ENCODE results near the gene DVL2.

Gene DVL2

DNA sequence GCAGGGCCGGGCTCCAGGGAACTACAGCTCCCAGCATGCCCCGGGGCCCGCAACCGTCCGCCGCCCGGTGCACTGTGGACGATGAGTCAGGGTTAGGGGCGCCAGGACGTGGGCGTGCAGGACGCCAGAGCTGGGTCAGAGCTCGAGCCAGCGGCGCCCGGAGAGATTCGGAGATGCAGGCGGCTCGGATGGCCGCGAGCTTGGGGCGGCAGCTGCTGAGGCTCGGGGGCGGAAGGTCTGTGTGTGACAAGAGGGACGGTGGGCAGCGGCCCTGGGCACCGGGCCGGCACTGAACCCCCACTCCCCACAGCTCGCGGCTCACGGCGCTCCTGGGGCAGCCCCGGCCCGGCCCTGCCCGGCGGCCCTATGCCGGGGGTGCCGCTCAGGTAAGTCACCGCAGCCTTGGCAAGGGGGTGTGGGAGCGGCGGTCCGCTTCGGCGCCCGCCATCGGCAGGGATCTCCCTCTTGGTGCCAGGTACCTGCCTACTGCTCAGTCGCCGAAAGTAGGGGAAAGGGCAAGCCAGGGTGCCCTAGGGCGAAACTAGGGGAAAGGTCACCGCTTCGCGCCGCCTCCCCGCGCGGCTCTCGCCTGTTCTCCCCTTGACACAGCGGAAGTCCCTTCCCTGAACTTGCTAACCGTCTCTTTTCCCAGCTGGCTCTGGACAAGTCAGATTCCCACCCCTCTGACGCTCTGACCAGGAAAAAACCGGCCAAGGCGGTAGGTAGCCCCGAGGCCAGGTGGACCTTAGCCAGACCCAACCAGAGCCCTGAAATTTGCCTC, 14.3 kb downstream of the DVL2 start, which contains the start of the genes ACADVL and DLG4:
ACADVL (plus strand) TSS at position 127 of the 781 bp plus-strand sequence; CDS start at position 174, 47 bp downstream.
DLG4 (minus strand) TSS at position 25 of the 781 bp plus-strand sequence.
- in situ Hi-C loops (cut with MboI; ENCODE audit: low sequenced_read_pairs): no loop called here

DNA sequence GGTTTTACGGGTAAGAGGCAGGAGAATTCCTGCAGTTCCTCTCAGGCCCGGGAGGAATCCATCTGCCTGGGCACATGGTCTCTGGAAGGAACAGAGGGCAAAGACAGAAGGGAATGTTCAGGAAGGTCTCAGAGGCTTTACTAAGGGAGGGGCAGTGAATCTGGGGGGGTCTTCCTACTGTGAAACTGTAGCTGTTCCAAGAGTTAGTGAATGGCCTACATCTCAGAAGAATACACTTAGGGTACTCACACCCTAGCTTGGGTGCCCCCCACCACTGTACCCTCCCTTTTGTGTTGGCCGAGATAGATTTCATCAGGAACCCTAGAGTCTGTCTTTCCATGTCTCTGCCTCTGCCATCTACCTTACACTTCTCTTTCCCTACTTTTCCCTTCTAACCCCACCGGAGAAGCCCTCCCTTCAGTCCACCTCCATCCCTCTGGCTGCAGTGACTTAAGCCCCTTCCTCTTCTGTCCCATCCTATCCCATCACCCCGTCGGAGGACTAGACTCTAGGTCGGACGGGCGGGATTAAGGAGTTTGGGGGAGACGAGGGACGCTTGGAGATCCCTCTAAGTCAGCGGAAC, 15.0 kb downstream of the DVL2 start:
- in situ Hi-C loops (cut with MboI; ENCODE audit: low sequenced_read_pairs): no loop called here

DNA sequence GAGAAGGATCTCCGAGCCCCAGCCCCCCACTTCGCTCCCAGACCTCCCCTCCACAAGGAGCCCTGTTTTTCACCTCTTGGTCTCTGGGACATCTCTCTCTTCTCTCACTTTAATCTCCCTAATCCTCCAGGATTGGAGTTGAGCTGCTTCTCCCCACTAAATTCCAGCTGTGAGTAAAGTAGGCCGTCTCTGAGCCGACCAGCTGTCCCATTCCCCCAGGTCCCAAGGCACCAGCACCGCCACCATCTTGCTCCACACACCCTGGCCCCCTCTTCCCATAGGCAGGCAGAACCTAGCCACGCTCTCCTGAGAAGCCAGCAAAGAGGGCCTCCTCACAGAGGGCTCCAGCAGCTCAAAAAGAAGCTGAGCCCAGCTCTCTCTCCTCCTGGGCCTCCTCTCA, 15.6 kb downstream of the DVL2 start:
- in situ Hi-C loops (cut with MboI; ENCODE audit: low sequenced_read_pairs): no loop called here

DNA sequence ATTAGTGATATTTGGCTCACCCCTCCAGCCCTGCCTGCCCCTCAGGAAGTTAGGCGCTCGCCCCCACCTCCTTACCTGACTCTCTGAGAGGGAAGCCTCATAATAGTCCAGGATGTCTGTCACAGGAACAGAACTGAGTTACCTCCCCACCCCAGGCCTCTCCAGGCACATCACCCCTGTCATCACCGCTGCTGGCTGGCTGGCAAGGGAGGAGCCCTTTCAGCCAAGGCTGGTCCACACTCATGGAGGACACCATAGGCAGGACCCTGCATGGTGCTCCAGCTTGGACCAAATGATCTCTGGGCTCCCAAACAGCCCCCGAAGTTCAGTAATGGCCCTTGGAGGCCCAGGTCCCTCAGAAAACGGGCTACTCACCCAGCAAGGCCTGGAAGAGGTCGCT, 16.2 kb downstream of the DVL2 start:
- in situ Hi-C loops (cut with MboI; ENCODE audit: low sequenced_read_pairs): no loop called here

DNA sequence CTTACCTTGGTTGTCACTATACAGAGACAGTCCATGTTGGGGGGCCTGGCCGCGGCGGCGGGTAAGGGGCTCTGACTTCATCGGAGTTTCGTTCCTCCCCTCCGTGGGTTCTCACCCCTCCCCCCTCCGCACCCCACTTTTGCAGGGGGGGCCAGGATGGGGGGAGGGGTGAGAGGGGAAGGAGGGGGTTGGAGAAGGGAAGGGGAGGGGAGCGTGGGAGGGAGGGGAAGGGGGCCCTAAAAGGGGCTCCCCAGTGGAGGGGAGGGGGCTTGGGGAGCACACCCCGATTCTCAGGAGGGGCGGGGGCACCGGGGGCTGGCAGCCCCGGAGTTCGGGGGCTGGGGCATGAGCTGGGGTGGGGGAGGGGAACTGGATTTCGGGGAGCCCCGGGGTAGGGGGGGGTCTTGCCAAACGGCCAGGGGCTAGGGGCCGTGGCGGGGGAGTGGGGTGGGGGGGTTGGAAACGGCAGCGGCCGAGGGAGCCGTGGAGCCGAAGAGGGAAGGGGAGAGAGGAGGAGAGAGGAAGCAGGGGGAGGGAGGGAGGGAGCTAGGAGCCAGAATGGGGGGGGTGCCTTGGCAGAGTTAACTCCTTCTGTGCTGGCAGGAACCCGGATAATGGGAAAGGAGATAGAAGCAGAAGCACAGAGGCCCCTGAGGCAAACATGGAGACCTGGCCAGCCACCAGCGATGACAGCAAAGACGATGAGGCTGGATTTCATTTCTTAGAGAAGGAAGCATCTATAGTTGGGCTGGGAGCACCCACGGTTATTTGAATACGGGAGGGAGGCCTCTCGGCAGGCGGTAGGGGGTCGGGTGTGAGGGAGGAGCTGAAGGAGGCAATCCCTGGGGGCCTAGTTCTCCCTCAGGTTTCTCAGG, 17.0 kb downstream of the DVL2 start:
- in situ Hi-C loops (cut with MboI; ENCODE audit: low sequenced_read_pairs): no loop called here

DNA sequence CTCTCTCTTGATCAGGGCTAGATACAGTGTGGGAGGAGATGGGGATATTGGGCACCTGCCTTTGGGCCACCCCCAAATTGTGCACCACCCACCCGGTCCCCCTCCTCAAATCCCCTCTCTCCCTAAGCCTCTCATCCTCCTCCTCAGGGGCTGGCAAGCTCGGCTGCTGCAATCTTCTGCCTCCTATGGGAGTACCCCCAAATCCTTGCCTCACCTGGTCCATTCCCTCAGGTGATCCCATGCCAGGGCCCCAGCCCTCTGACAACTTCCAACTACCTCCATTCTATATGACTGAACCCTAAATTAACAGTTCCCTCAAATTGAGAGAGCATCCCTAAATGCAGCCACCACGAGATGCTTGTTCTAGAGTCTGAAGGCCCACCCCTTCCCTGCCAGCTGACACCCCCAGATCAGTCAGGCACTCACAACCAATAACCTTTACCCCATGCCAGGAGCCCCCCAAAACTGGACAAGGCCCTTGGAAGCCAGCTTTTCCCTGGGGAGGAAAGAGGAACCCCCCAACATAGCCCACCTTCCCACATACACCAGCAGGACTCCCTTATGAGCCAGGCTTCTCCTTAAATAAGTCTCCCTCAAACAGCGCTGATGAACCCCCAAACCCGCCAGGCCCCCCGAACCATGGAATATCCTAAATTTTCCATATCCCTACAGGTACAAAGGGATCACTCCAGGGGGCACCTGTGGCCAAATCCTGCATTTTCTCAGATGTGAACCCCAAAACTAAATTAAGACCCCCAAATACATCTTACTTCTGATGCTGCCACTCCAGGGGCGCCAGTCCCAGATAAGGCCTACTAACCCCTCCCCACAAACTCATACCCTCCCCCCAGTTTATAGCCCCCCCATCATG, 17.8 kb downstream of the DVL2 start:
- in situ Hi-C loops (cut with MboI; ENCODE audit: low sequenced_read_pairs): no loop called here

DNA sequence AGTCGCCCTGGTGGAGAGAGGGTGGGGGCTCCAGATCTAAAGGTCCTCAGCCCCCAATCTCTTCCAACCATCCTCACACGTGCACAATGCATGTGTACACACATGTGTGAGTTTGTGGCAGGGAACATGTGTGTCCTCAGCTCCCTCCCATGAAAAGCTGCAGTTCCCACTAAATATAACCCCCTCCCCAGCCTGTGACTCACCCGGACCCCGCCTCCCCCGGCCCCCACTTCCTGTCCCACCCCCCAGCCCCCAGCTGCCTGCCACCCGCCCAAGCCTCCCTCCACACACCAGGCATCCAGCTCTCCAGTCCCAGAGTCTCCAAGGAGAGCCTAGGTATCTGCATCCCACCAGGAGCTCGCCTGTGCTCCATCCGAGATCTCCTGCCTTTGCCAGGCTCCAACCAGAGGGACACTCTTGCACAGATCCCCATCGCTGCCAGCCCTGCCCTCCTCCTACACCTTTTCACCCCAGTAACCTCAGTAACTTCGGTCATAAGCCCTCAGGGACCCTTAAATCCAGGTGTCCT, 18.6 kb downstream of the DVL2 start:
- in situ Hi-C loops (cut with MboI; ENCODE audit: low sequenced_read_pairs): no loop called here

DNA sequence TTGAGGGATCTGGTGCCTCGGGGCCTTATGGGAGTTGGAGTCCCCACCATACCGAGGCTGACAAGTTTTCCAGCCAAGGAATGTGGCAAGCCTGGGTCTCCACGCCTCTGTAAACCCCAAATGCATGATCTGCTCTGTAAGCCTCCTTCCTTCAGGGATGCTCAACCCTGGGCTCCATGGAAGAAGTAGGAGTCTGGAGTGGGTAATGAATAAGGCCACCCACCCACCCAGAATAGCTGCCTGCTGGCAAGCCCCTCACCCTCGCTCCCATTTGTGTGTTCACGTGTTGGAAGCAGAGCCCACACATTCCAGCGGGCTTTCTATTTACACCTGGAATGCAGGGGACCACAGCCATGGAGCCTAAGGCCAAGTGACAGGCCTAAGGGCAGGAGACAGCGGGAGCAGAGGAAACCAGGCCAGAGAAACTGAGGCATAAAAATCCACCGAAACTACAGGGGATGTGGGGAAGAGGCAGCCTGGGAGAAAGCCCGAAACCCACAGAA, 19.1 kb downstream of the DVL2 start:
- in situ Hi-C loops (cut with MboI; ENCODE audit: low sequenced_read_pairs): no loop called here

DNA sequence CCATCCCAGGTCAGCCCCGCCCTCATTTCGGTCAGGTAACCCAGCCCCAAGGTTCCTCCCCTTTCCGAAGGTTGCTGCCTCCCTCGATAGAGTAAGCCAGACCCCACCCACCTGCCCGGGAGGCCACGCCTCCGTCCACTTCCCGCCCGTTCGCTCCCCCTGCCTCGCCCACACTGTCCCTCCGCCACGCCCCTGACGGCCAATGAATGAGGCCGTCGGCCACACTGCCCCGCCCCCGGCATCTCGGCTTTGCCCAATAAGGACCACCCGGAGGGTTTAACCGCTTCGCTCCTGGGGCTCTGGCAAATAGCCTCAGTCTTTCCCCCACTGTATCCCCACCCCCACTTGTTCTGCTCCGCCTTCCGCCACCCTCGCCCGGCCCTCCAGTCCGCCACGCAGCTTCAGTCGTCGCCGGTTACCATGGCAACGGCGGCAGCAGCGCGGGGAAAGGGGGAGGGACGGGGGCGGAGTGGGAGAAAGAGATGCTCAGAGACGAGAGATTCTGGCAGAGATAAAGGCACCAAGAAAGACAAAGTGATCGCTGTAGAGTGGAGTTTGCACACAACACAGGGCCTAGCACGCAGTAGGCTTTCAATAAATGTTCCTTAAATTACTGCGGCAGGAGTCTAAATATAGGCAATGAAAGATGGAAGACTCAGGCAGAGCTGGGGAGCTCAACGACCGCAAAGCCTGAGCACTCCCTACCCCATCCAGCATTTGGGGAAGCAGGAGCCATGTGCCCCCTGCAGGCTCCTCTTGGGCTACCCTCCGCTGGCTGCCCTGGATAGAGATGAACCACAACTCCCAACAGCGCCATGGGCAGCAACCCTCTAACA, 19.8 kb downstream of the DVL2 start:
- in situ Hi-C loops (cut with MboI; ENCODE audit: low sequenced_read_pairs): no loop called here

DNA sequence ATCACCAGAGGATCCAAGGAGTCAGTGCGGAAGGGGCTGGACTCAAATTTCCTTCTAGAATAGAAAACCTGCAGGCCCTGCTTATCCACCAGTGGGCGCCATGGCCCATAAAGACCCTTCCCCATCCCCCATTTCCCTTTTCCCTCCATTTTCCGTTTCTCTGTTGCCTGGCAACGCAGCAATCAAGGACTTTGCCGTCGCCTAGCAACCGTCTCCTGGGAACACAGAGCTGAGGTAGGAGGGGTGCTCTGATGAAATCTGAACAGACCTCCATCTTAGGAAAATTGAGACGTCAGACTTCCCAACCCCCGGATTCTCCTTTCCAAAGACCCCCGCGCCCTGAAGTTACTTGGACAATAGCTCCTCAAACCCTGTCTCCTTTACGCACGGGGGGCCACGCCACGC, 20.4 kb downstream of the DVL2 start:
- in situ Hi-C loops (cut with MboI; ENCODE audit: low sequenced_read_pairs): no loop called here

DNA sequence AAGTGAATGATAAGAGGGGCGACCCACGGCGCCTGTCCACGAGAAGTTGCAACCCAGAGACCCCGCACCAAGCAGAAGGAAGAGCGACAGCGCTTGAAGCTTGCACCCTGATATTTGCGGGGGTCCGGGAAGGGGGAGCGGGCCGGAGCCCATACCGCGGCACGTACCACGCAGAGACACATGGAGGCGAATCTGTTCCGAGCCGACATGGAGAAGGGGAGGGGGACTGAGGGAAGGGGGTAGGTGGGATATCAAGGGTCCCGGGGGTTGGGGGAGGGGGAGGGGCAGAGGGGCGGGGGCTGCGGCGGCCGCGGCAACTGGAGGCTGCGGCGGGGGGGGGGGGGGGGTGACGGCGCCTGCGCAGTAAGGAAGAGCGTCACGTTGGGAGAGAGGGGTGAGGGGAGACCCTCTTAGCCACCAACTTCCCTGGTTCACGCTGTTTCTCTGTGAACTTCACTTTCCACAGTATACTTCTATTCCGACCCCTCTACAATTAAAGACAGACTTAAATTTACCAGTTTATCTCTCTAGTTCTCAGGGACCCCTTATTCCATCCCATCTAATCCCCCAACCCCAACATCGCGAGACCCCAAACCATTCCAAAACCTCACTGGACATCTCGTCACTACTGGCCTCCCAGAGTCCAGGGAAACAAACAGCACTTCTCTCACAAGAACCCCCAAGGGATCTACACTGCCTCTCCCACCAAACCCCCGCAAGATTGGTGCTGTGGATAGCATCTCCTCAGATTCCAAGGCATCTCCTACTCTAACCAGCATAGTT, 22.6 kb downstream of the DVL2 start:
- in situ Hi-C loops (cut with MboI; ENCODE audit: low sequenced_read_pairs): no loop called here

DNA sequence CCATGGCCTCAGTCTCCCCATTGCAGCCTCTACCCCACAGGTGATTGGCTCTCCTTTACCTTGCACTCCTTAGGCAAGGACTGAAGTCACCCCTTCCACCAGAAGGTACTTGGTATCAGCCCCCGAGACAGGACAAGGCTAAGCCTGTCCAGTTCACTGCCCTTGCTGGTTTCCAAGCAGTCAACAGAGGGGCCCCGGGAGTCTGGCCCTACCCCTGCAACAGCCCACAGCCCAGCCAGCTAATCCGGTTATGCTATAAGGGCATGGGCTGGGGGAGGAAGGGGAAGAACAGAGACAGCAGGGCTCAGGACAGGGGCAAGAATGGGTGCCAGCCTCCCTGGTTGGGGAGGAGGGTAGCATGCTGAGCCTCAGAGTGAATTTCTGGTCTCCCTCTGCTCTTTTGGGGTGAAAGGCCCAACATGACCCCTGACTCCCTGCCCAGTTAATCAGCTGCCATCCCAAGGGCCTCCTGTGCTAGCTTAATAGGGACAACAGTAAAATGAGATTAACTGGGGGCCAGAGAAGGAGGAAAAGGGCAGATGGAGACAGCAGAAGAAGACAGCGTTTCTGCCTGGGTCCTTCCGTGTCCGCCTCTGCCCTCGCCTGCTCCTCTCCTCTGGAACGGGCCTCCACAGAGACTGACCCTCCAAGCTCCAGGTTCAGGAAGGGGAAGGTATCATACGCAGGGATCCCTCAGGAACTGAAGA, 25.4 kb downstream of the DVL2 start:
- in situ Hi-C loops (cut with MboI; ENCODE audit: low sequenced_read_pairs): no loop called here

DNA sequence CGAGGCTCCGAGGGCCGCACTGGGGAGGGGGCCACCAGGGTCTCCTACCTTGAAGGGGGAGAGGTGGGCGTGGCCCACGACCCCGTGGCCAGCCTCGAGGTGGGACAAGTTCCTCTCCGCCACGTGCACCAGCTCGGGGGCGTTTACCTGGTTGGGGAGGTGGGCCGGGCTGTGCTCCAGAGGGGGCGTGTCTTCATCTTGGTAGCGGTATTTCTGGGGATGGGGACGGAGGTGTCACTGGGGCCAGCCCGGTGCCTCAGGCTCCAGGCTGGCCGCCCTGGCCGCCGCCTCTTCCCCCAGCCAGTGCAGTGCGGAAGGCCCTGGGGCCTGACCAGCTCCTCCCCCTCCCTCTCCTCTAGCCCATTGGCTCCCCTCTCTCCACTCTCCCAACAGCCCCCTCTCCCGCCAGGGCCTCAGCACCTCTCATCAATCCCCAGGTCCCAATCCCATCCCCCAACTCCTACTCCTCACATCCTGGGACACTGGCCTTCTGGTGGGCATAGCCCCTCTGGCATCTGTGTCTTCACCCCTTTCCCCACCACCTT, 26.2 kb downstream of the DVL2 start:
- in situ Hi-C loops (cut with MboI; ENCODE audit: low sequenced_read_pairs): no loop called here

DNA sequence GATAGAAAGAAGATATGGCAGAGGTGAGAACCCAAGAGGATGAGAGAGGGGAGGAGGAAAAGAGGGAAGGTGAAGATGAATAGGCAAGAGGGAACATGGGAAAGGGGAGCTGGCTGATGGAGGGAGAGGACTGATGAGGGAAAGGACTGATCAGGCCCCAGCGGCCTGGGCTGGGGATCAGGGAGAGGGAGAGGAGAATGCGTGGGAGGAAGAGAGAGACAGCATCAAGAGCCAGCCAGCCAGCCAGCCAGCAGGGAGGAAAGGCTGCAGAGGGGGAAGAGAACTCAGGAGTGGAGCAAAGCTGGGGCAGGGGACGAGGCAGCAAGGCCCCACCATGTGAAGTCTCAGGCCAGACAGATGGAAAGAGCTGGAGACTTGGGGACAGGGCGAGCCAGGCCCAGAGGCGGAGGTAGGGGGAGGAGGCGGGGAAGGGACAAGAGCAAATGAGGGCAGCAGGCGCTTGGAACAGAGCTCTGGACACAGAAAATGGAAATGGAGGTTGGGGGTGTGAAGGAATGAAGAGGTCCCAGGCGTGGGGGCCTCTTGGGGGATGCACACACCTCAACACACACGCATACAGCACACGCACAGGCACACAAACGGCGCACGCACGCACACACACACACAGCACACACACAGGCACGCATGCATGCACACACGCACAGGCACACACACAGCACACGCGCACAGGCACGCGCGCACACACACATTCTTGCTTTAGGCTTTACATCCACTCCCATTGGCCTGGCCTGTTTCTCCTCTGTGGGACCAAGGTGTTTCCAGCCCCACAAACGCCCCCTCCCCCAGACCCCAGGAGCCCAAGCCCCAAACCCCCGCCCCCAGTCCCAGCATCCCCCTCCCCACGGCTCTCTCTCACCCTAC, 27.0 kb downstream of the DVL2 start:
- in situ Hi-C loops (cut with MboI; ENCODE audit: low sequenced_read_pairs): no loop called here

DNA sequence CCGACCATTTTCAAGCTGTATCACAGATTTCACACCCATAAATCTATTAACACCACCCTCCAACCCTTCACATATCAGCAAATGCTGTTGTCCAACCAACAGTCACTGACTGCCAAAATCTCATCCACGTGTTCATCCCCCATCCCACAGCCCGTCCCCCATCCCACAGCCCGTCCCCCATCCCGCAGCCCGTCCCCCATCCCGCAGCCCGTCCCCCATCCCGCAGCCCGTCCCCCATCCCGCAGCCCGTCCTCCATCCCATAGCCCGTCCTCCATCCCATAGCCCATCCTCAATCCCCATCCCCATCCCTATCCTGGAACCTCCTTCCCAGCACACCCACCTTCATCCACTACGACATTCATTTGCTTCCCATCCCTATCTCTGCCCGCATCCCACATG, 28.8 kb downstream of the DVL2 start:
- in situ Hi-C loops (cut with MboI; ENCODE audit: low sequenced_read_pairs): no loop called here

DNA sequence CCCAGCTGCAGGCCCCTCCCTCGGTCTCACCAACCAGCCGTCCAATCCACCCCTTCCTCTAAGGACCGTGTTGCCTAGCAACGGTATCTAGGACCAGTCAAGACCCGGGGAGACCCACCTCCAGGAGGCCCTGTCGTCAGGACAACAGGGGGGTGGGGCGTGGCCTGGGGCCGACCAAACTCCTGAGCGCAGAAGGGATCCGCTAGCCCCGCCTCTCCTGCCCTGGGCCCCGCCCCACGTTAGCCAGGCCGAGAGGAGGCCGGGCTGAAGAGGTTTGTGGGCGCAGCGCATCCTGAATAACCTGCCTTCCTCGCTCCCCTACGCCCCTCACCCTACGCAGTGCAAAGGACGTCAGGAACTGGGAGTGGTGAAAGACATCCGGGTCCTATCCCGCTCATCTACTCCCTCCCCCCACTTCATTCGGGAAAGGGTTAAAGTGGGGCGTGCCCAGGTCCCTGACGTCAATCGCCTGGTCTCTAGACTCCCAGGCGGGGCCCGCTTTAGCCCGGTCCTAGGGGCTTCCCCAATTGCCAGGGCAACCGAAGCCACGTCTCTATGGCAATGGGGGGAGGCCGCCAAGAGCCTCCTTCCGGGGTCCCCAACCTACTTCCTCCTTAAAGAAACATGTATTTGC, 29.4 kb downstream of the DVL2 start:
- in situ Hi-C loops (cut with MboI; ENCODE audit: low sequenced_read_pairs): no loop called here
